ENCODE results near the gene RPP38. TPM values are rescaled to one million over a fixed set of nuclear protein-coding genes. Genes with fewer than 3 reads are reported as not detected.

RPP38 gene
- total and polyA plus RNA-seq, 7 experiments from 2014 or later, result 7.6 to 36.3 (median 16.6) TPM

DNA sequence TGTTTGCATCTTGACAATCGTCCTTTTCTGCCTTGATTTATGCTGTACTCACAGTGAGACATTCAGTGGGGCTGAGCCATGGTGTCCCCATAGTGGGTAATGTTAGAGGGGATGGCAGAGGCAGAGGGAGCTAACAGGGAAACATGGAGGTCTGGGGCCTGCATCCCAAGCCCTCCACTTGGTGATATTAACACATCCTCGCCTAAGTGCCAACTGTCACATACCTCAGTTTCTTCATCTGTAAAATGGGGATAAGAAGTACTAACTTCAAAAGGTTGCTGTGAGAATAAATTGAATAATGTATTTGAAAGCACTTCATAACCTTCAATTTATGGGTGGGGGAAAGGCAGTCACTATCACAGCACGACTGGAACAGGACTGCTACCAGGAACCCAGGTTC, 27.8 kb downstream of the RPP38 start:
- peaks cover 0 to 3% (median 0%) of the 10 kb centered on the region in 11 donors for H3K9me3 Mint-ChIP-seq
- peak overlapping the region in 4 of 9 donors; percentile 32 to 60 (median 46) for H3K27ac Mint-ChIP-seq
- ChIA-PET POLR2A (interaction anchor here (0.8 kb wide), 1 partner anchor 1699 kb away, joined by 3 read pairs; no protein-coding TSS in a partner anchor), CTCF (no interaction called here)
- Histone ChIP-seq H3K27ac (ENCODE audit: low read depth, low read length) (no peak overlapping the region), H3K36me3 (ENCODE audit: control insufficient read depth in 2 of 3, insufficient read depth in 3 of 3, low read length in 3 of 3) (peaks cover 0 to 64% (median 10%) of the 10 kb centered on the region in 3 experiments), H3K4me3 (ENCODE audit: low read length) (no peak overlapping the region), H3K9me3 (ENCODE audit: control insufficient read depth in 2 of 3, low read length in 3 of 3) (no peaks in the 10 kb centered on the region), H3K4me1 (ENCODE audit: control insufficient read depth in 2 of 2, insufficient read depth in 2 of 2, low read length in 2 of 2) (no peaks in the 10 kb centered on the region), H3K27me3 (ENCODE audit: control insufficient read depth in 2 of 2, insufficient read depth in 2 of 2, low read length in 2 of 2) (no peaks in the 10 kb centered on the region)
- H3K36me3 Mint-ChIP-seq, result peaks cover under 1 to 53% (median 36%) of the 10 kb centered on the region in 5 donors
- no peak for ATAC-seq
- no peak overlapping the region for H3K4me3 Mint-ChIP-seq
- intact Hi-C loops (cut with micrococcal nuclease), result no loop called here
- no peak for DNase-seq
- no peaks in the 10 kb centered on the region for H3K27me3 Mint-ChIP-seq
- H3K4me1 Mint-ChIP-seq, result peaks cover 0 to 32% (median 10%) of the 10 kb centered on the region in 7 donors

- Histone ChIP-seq H3K4me1 (ENCODE audit: control insufficient read depth in 2 of 2, insufficient read depth in 2 of 2, low read length in 2 of 2) (no peaks in the 10 kb centered on the region), H3K27ac (ENCODE audit: low read depth, low read length) (no peak overlapping the region), H3K9me3 (ENCODE audit: control insufficient read depth in 2 of 3, low read length in 3 of 3) (no peaks in the 10 kb centered on the region), H3K4me3 (ENCODE audit: low read length) (no peak overlapping the region), H3K27me3 (ENCODE audit: control insufficient read depth in 2 of 2, insufficient read depth in 2 of 2, low read length in 2 of 2) (no peaks in the 10 kb centered on the region), H3K36me3 (ENCODE audit: control insufficient read depth in 2 of 3, insufficient read depth in 3 of 3, low read length in 3 of 3) (peaks cover 7 to 78% (median 40%) of the 10 kb centered on the region in 3 experiments)
- Mint-ChIP-seq H3K4me1 (peaks cover 0 to 12% (median 6%) of the 10 kb centered on the region in 7 donors), H3K27ac (peak overlapping the region in 1 of 9 donors; percentile 42), H3K4me3 (no peak overlapping the region), H3K36me3 (peaks cover 14 to 60% (median 41%) of the 10 kb centered on the region in 5 donors), H3K27me3 (no peaks in the 10 kb centered on the region), H3K9me3 (peaks cover 0 to 3% (median 0%) of the 10 kb centered on the region in 11 donors)
- DNase-seq (no peak), ATAC-seq (no peak)
- intact Hi-C loops (cut with micrococcal nuclease), result no loop called here
- POLR2A ChIA-PET, result interaction anchor here (1.1 kb wide), 1 partner anchor 10 kb away, joined by 4 read pairs; no protein-coding TSS in a partner anchor
- CTCF ChIA-PET, result interaction anchor here (0.6 kb wide), 1 partner anchor 9 kb away, joined by 5 read pairs; no protein-coding TSS in a partner anchor
These were observed 34.2 kb downstream of the RPP38 start for GRCh38 chr10:15131330-15131729.

DNA sequence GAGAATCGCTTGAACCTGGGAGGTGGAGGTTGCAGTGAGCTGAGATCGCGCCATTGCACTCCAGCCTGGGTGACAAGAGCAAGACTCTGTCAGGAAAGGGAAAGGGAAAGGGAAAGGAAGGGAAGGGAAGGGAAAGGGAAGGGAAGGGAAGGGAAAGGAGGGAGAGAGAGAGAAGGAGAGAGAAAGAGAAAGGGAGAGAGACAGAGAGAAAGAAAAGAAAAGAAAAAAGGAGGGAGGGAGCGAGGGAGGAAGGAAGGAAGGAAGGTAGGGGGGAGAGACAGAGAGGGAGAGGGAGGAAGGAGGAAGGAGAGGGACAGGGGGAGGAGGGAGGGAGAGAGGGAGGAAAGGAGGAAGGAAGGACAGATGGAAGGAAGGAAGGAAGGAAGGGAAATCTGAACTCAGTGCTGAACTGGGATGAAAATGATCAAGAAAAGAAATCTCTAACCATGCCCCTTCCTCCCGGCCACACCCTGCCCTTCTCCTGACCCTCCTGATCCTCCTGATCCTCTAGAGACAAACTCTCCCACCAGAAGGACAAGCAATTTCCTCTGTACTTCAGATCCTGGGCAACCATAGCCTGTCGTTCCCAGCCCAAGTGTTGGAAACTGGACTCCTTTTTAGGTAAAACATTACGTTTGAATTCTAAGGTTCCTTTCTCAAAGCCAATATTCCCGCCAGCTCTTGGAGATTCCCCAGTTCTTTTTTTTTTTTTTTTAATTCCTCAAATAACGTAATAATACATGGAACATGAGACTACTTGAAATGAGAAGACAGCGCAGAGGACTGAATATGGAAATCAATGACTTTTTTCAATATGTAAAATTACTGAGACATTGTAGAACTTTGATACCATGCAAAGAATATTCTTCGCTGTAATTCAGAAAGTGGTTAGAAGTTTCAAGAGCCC, 39.2 kb downstream of the RPP38 start:
- H3K27ac Mint-ChIP-seq, result peak overlapping the region in 6 of 9 donors; percentile 52 to 80 (median 64)
- CTCF ChIA-PET, result interaction anchor here (1.0 kb wide), 1 partner anchor 30 kb away, joined by 4 read pairs; no protein-coding TSS in a partner anchor

GRCh38 chr10:15137036-15137359, 39.8 kb downstream of the RPP38 start:
- peaks cover 8 to 46% (median 42%) of the 10 kb centered on the region in 5 donors for H3K36me3 Mint-ChIP-seq
- peaks cover 7 to 47% (median 34%) of the 10 kb centered on the region in 3 experiments for H3K36me3 ChIP-seq (ENCODE audit: control insufficient read depth in 2 of 3, insufficient read depth in 3 of 3, low read length in 3 of 3)
- peaks cover 0 to 11% of the 10 kb centered on the region in 2 donors for H3K4me1 ChIP-seq (ENCODE audit: control insufficient read depth in 2 of 2, insufficient read depth in 2 of 2, low read length in 2 of 2)
- POLR2A ChIA-PET, result no interaction called here
- peak overlapping the region in 4 of 9 donors; percentile 33 to 68 (median 50) for H3K27ac Mint-ChIP-seq
- H3K4me3 Mint-ChIP-seq, result no peak overlapping the region
- no peaks in the 10 kb centered on the region for H3K9me3 Mint-ChIP-seq
- H3K27ac ChIP-seq (ENCODE audit: low read depth, low read length), result no peak overlapping the region
- CTCF ChIA-PET, result interaction anchor here (1.0 kb wide), 1 partner anchor 30 kb away, joined by 4 read pairs; no protein-coding TSS in a partner anchor
- no peaks in the 10 kb centered on the region for H3K9me3 ChIP-seq (ENCODE audit: control insufficient read depth in 2 of 3, low read length in 3 of 3)
- intact Hi-C loops (cut with micrococcal nuclease), result no loop called here
- H3K4me1 Mint-ChIP-seq, result peaks cover 22 to 35% (median 25%) of the 10 kb centered on the region in 7 donors
- DNase-seq, result no peak
- no peak overlapping the region for H3K4me3 ChIP-seq (ENCODE audit: low read length)
- H3K27me3 ChIP-seq (ENCODE audit: control insufficient read depth in 2 of 2, insufficient read depth in 2 of 2, low read length in 2 of 2), result no peaks in the 10 kb centered on the region
- ATAC-seq, result no peak
- H3K27me3 Mint-ChIP-seq, result no peaks in the 10 kb centered on the region

More for the DNA sequence above, 39.2 kb downstream of the RPP38 start:
- no peaks in the 10 kb centered on the region for H3K9me3 ChIP-seq (ENCODE audit: control insufficient read depth in 2 of 3, low read length in 3 of 3)
- Mint-ChIP-seq H3K36me3 (peaks cover 11 to 50% (median 42%) of the 10 kb centered on the region in 5 donors), H3K4me3 (no peak overlapping the region), H3K27me3 (no peaks in the 10 kb centered on the region), H3K9me3 (no peaks in the 10 kb centered on the region), H3K4me1 (peaks cover 16 to 29% (median 18%) of the 10 kb centered on the region in 7 donors)
- H3K4me3 ChIP-seq (ENCODE audit: low read length), result no peak overlapping the region
- no peak overlapping the region for H3K27ac ChIP-seq (ENCODE audit: low read depth, low read length)
- no peaks in the 10 kb centered on the region for H3K27me3 ChIP-seq (ENCODE audit: control insufficient read depth in 2 of 2, insufficient read depth in 2 of 2, low read length in 2 of 2)
- H3K36me3 ChIP-seq (ENCODE audit: control insufficient read depth in 2 of 3, insufficient read depth in 3 of 3, low read length in 3 of 3), result peaks cover 7 to 50% (median 37%) of the 10 kb centered on the region in 3 experiments
- ATAC-seq, result no peak
- no peak for DNase-seq
- intact Hi-C loops (cut with micrococcal nuclease), result no loop called here
- POLR2A ChIA-PET, result no interaction called here
- peaks cover 0 to 7% of the 10 kb centered on the region in 2 donors for H3K4me1 ChIP-seq (ENCODE audit: control insufficient read depth in 2 of 2, insufficient read depth in 2 of 2, low read length in 2 of 2)

GRCh38 chr10:15137636-15138035, 40.5 kb downstream of the RPP38 start:
- H3K9me3 ChIP-seq (ENCODE audit: control insufficient read depth in 2 of 3, low read length in 3 of 3), result no peaks in the 10 kb centered on the region
- no peak for DNase-seq
- H3K4me1 ChIP-seq (ENCODE audit: control insufficient read depth in 2 of 2, insufficient read depth in 2 of 2, low read length in 2 of 2), result peaks cover 0 to 13% of the 10 kb centered on the region in 2 donors
- H3K4me3 ChIP-seq (ENCODE audit: low read length), result no peak overlapping the region
- intact Hi-C loops (cut with micrococcal nuclease), result no loop called here
- Mint-ChIP-seq H3K4me1 (peaks cover 29 to 42% (median 30%) of the 10 kb centered on the region in 7 donors), H3K27me3 (no peaks in the 10 kb centered on the region), H3K27ac (peak overlapping the region in 4 of 9 donors; percentile 44 to 68 (median 54)), H3K4me3 (no peak overlapping the region), H3K36me3 (peaks cover 8 to 45% (median 41%) of the 10 kb centered on the region in 5 donors), H3K9me3 (no peaks in the 10 kb centered on the region)
- H3K36me3 ChIP-seq (ENCODE audit: control insufficient read depth in 2 of 3, insufficient read depth in 3 of 3, low read length in 3 of 3), result peaks cover 6 to 46% (median 33%) of the 10 kb centered on the region in 3 experiments
- POLR2A ChIA-PET, result no interaction called here
- no peak for ATAC-seq
- CTCF ChIA-PET, result interaction anchor here (0.7 kb wide), 1 partner anchor 510 kb away, joined by 4 read pairs; no protein-coding TSS in a partner anchor
- no peaks in the 10 kb centered on the region for H3K27me3 ChIP-seq (ENCODE audit: control insufficient read depth in 2 of 2, insufficient read depth in 2 of 2, low read length in 2 of 2)
- no peak overlapping the region for H3K27ac ChIP-seq (ENCODE audit: low read depth, low read length)

GRCh38 chr10:15140698-15141097, 43.5 kb downstream of the RPP38 start:
- Histone ChIP-seq H3K9me3 (ENCODE audit: control insufficient read depth in 2 of 3, low read length in 3 of 3) (no peaks in the 10 kb centered on the region), H3K27me3 (ENCODE audit: control insufficient read depth in 2 of 2, insufficient read depth in 2 of 2, low read length in 2 of 2) (no peaks in the 10 kb centered on the region), H3K4me3 (ENCODE audit: low read length) (no peak overlapping the region), H3K27ac (ENCODE audit: low read depth, low read length) (no peak overlapping the region), H3K4me1 (ENCODE audit: control insufficient read depth in 2 of 2, insufficient read depth in 2 of 2, low read length in 2 of 2) (peaks cover 0 to 15% of the 10 kb centered on the region in 2 donors), H3K36me3 (ENCODE audit: control insufficient read depth in 2 of 3, insufficient read depth in 3 of 3, low read length in 3 of 3) (peaks cover 0 to 16% (median 4%) of the 10 kb centered on the region in 3 experiments)
- ChIA-PET CTCF (interaction anchor here (0.8 to 1.3 kb wide), 2 partner anchors 10 to 69 kb away, joined by 3 to 7 read pairs; no protein-coding TSS in a partner anchor), POLR2A (interaction anchor here (1.2 to 1.9 kb wide), 2 partner anchors 9 to 26 kb away, joined by 4 to 5 read pairs; no protein-coding TSS in a partner anchor)
- intact Hi-C loops (cut with micrococcal nuclease), result loop anchor here in 1 of 2 donors (1.0 to 5.0 kb wide), 2 partner anchors 28 to 227 kb away; partner anchors contain the start of gene NMT2
- Mint-ChIP-seq H3K9me3 (no peaks in the 10 kb centered on the region), H3K27ac (peak overlapping the region in 6 of 9 donors; percentile 19 to 89 (median 59)), H3K27me3 (no peaks in the 10 kb centered on the region), H3K4me3 (peak overlapping the region in 6 of 10 donors; percentile 57 to 83 (median 66)), H3K36me3 (peaks cover 4 to 32% (median 29%) of the 10 kb centered on the region in 5 donors), H3K4me1 (peaks cover 29 to 67% (median 51%) of the 10 kb centered on the region in 7 donors)
- no peak for ATAC-seq
- DNase-seq, result no peak
